Tibial artery (tissue), 4 donors: ENCODE data around the gene CNPY1.

Source experiments
- DNase-seq, 2 donors: peaks; one replicate each; pipeline ENCODE4 v3.0.0-alpha.2; 2019
- H3K27ac ChIP-seq, 2 donors: fragments of 200-600 bp; sonication (generic) in 1 of 2; 1 replicate in 1 of 2; 2 replicates in 1 of 2; pipeline ENCODE4 v1.5.1; 2018 to 2019; ENCODE audit warnings: mild to moderate bottlenecking in 1 of 2
- H3K27me3 ChIP-seq, 2 donors: fragments of 200-600 bp; sonication (generic) in 1 of 2; one replicate each; pipeline versions ENCODE4 v1.5.1 to v1.6.0; 2016 to 2019
- H3K36me3 ChIP-seq, 3 donors: fragments of 200-600 bp; sonication (generic) in 2 of 3; one replicate each; pipeline ENCODE4 v1.5.1; 2016 to 2019; ENCODE audit warnings: mild to moderate bottlenecking in 2 of 3
- H3K4me1 ChIP-seq, 4 donors: fragments of 200-600 bp; sonication (generic) in 2 of 4; 1 replicate in 3 of 4; 2 replicates in 1 of 4; pipeline ENCODE4 v1.5.1; 2016 to 2019
- H3K4me3 ChIP-seq, 2 donors: fragments of 200-600 bp; sonication (generic) in 1 of 2; 1 replicate in 1 of 2; 2 replicates in 1 of 2; pipeline ENCODE4 v1.5.1; 2018 to 2019; ENCODE audit warnings: mild to moderate bottlenecking in 2 of 2
- H3K9me3 ChIP-seq, 3 donors: fragments of 200-600 bp; sonication (generic) in 1 of 3; one replicate each; pipeline ENCODE4 v1.5.1; 2016 to 2019
- intact Hi-C: fragments of 100-400 bp; cut with DNase I; formaldehyde crosslinking; loops from one replicate; pipeline ENCODE4 v1.15.0; 2023; ENCODE audit warnings: low total_unique reads
- TF ChIP-seq, protein P1 (sequence below), 2 experiments: fragments of 200-600 bp in 1 of 2; fragments of 450-650 bp in 1 of 2; IDR thresholded peaks; one replicate each; pipeline ENCODE4 v1.5.1; 2017 to 2019; ENCODE audit warnings: antibody characterized with exemption in 2 of 2, mild to moderate bottlenecking in 1 of 2, moderate library complexity in 1 of 2

The CNPY1 gene

GRCh38 chr7:155577509-155577905 is 31.1 kb upstream of the CNPY1 start:
- no peaks in the 10 kb centered on the region for H3K9me3 ChIP-seq
- no peak overlapping the region for H3K4me3 ChIP-seq
- no peak overlapping the region for H3K27ac ChIP-seq
- no peaks in the 10 kb centered on the region for H3K36me3 ChIP-seq
- peaks cover 0 to 43% of the 10 kb centered on the region in 2 donors for H3K27me3 ChIP-seq
- intact Hi-C loops = no loop called here
- DNase-seq = no peak
- H3K4me1 ChIP-seq = no peaks in the 10 kb centered on the region
- TF ChIP-seq, protein P1, sequence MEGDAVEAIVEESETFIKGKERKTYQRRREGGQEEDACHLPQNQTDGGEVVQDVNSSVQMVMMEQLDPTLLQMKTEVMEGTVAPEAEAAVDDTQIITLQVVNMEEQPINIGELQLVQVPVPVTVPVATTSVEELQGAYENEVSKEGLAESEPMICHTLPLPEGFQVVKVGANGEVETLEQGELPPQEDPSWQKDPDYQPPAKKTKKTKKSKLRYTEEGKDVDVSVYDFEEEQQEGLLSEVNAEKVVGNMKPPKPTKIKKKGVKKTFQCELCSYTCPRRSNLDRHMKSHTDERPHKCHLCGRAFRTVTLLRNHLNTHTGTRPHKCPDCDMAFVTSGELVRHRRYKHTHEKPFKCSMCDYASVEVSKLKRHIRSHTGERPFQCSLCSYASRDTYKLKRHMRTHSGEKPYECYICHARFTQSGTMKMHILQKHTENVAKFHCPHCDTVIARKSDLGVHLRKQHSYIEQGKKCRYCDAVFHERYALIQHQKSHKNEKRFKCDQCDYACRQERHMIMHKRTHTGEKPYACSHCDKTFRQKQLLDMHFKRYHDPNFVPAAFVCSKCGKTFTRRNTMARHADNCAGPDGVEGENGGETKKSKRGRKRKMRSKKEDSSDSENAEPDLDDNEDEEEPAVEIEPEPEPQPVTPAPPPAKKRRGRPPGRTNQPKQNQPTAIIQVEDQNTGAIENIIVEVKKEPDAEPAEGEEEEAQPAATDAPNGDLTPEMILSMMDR (IDR thresholded peaks at IDR 0.05) = no peak

GRCh38 chr7:155576900-155577508 is 30.6 kb upstream of the CNPY1 start:
- Histone ChIP-seq H3K4me1 (no peaks in the 10 kb centered on the region), H3K36me3 (no peaks in the 10 kb centered on the region), H3K4me3 (no peak overlapping the region), H3K9me3 (no peaks in the 10 kb centered on the region), H3K27me3 (peaks cover 0 to 40% of the 10 kb centered on the region in 2 donors), H3K27ac (no peak overlapping the region)
- DNase-seq = peak in 1 of 2 donors; percentile 49
- intact Hi-C loops = no loop called here
- TF ChIP-seq, protein P1 (IDR thresholded peaks at IDR 0.05) = no peak

GRCh38 chr7:155576416-155576815 is 30.1 kb upstream of the CNPY1 start:
- H3K36me3 ChIP-seq = no peaks in the 10 kb centered on the region
- TF ChIP-seq, protein P1 (IDR thresholded peaks at IDR 0.05) = no peak
- H3K27me3 ChIP-seq = peaks cover 0 to 45% of the 10 kb centered on the region in 2 donors
- no peak overlapping the region for H3K27ac ChIP-seq
- peak in 1 of 2 donors; percentile 27 for DNase-seq
- H3K4me1 ChIP-seq = no peaks in the 10 kb centered on the region
- intact Hi-C loops = no loop called here
- no peaks in the 10 kb centered on the region for H3K9me3 ChIP-seq
- no peak overlapping the region for H3K4me3 ChIP-seq

- H3K36me3 ChIP-seq = no peaks in the 10 kb centered on the region
- H3K27ac ChIP-seq = no peak overlapping the region
- intact Hi-C loops = no loop called here
- peaks cover 0 to 44% of the 10 kb centered on the region in 2 donors for H3K27me3 ChIP-seq
- TF ChIP-seq, protein P1 (IDR thresholded peaks at IDR 0.05) = no peak
- no peaks in the 10 kb centered on the region for H3K9me3 ChIP-seq
- H3K4me3 ChIP-seq = no peak overlapping the region
- no peak for DNase-seq
- H3K4me1 ChIP-seq = no peaks in the 10 kb centered on the region
Observed at GRCh38 chr7:155574556-155575290, 28.4 kb upstream of the CNPY1 start.

DNA sequence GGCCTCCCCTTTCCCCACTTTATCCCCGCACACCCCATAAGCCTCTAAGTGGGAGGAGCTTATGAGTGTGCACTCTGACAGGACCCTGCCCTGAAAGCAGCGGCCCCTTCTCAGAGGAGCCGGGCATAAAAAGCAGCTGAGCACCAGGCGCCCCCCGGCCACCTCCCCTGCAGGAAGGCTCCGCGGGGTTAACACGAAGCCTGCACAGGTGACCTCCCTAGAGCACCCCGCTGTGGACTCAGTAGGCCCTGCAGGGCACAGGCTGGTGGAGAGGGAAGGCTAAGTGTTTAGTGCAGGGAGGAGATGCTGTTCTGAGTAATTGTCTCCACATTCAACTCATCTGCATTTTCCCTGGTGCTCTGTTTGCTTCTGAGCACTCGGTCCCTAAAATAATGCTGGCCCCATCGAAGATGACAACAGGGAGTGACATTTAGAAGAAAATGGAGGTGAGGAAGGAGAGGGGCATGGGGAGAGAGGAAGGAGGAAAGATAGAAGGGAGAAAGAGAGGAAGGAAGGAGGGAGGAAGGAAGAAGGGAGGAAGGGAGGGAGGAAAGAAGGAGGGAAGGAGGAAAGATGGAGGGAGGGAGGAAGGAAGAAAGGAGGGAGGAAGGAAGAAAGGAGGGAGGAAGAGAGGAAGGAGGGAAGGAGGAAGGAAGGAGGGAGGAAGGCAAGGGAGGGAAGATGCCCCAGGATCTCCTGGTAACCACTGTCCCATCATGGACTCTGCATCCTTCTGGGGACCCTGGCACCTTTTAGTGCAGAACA is 25.4 kb upstream of the CNPY1 start:
- H3K4me1 ChIP-seq = no peaks in the 10 kb centered on the region
- H3K36me3 ChIP-seq = no peaks in the 10 kb centered on the region
- DNase-seq = no peak
- H3K27ac ChIP-seq = no peak overlapping the region
- H3K27me3 ChIP-seq = peaks cover 0 to 30% of the 10 kb centered on the region in 2 donors
- H3K9me3 ChIP-seq = no peaks in the 10 kb centered on the region
- H3K4me3 ChIP-seq = no peak overlapping the region
- TF ChIP-seq, protein P1 (IDR thresholded peaks at IDR 0.05) = no peak
- intact Hi-C loops = no loop called here
